GM18868 (cell line): ENCODE data around the gene SCAMP5.
A peak's percentile ranks its signal among the peaks of the same experiment; 100 is the strongest.

Experiments used
- ATAC-seq: cut with Tn5 transposase; IDR thresholded peaks from one replicate; pipeline ENCODE4 v1.9.1; 2021; ENCODE audit warnings: mild to moderate bottlenecking, moderate library complexity; ENCODE audit not compliant: unreplicated experiment

Gene SCAMP5, protein sequence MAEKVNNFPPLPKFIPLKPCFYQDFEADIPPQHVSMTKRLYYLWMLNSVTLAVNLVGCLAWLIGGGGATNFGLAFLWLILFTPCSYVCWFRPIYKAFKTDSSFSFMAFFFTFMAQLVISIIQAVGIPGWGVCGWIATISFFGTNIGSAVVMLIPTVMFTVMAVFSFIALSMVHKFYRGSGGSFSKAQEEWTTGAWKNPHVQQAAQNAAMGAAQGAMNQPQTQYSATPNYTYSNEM

DNA sequence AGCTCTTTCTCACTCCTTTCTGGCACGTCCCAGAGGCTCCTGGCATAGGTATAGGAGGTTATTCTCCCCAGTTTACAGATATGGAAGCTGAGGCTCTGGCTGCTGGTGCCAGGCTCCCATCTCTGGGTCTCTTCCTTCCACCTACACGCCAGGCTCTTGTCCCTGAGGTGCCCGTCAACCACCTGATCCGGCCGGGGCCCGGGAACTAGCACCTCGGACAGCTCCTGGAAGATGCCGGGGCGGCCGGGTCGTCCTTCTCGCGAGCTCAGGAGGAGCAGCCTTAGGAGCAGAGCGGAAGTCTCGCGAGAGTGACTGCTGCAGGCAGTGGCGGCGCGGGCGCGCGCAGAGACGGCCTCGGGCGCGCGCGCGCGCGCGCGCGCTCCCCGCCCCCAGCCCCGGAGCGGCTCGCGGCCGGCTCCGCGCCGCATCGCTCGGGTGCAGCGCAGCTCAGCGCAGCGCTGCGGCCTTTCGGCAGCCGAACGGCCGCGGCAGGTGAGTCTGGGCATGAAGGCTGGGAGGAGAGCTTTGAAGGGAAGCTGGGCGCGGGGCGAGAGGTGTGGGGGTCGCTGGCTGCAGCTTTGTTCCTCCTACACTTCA lies at the start of gene SCAMP5:
Gene SCAMP5, plus strand, starts transcription at position 382 of the 597 bp plus-strand sequence. CDS start 16,277 bp downstream, outside the sequence.
- ATAC-seq: peak; percentile 76

DNA sequence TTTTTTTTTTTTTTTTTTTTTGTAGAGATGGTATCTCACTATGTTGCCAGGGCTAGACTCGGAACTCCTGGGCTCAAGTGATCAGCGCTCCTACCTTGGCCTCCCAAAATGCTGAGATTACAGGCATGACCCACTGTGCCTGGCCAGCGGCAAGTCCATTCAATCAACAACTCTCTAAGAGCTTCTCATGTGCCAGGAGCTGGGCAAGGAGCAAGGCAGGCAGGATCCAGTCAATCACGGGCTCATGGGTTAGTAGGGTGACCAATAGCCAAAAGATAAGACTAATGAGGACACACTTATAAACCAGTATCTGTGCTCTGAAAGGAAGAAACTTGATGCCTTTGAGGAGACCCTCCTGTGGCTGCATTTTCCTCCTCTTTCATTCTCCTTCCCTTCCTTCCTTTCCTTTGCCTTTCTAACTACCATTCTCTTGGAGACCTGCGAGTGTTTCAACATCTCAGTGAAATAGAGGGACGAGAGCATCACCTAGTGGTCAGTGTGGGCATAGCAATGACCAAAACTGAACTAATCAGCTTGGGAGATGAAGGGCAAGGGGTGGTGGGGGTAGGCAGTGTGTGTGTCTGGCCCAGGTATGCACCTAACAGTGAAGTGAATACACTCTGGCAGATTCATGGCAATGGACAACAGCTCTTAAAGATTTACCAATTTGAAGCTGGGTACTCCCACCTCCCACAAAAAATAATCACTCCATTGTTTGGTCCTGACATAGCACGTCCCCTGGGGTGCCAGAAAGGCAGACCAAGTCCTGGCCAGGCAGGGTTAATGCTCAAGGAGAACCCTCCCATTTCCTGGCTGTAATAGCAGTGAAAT lies 45.1 kb upstream of the SCAMP5 start:
- ATAC-seq: no peak

DNA sequence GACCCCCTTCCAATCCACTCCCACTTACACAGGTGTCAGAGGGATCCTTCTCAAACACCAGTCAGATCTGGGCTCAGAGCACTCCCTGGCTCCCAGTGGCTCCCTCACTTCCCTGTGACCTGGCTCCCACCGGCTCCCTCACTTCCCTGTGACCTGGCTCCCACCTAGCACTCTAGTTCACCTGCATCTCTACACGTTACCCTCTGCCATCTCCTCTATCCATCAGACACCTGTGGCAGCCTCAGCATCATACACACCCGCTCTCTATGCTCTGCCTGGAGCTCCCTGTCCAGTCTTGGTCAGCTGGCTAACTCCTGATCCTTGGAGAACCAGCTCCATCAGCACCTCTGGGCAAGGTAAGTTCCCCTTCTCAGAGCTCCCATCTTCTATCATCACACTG lies 44.4 kb upstream of the SCAMP5 start:
- no peak for ATAC-seq

DNA sequence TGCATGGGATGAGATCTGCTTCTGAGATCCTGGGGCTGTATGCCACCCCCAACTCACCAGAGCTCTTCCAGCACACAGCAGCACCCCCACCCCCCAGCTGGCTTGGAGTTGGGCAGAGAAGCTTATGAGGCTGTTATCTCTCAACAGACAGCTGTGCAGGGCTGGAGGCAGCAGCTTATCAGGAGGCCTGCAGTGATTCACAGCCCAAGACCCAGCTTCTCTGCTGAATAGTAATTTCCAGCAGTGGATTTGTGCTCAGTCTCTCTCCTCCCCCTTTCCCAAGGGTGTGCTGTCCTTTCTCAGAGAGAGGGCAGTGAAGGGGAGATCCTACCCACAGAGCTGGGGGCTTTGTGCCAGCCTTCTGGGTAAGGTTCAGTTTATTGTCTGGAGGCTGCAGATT lies 40.8 kb upstream of the SCAMP5 start:
- ATAC-seq: no peak

DNA sequence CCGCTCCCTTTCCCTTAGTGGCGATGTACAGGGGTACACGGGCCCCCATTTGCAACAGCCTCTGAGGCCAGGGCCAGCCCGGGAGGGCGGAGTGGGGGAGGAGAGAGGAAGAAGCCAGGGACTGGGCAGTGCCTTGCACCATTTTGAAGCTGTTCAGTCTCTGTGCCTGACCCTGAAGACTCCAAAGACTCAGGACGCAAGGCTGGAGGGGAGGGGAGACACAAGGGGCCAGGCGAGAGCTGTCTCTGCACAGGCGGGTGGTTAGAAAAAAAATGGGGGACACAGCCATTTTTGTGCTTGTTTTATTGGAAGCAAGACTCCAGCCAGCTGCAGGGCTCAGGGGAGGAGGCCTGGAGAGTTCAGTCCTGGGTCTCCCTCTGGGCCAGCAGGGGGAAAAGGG lies 40.3 kb upstream of the SCAMP5 start:
- ATAC-seq: no peak

DNA sequence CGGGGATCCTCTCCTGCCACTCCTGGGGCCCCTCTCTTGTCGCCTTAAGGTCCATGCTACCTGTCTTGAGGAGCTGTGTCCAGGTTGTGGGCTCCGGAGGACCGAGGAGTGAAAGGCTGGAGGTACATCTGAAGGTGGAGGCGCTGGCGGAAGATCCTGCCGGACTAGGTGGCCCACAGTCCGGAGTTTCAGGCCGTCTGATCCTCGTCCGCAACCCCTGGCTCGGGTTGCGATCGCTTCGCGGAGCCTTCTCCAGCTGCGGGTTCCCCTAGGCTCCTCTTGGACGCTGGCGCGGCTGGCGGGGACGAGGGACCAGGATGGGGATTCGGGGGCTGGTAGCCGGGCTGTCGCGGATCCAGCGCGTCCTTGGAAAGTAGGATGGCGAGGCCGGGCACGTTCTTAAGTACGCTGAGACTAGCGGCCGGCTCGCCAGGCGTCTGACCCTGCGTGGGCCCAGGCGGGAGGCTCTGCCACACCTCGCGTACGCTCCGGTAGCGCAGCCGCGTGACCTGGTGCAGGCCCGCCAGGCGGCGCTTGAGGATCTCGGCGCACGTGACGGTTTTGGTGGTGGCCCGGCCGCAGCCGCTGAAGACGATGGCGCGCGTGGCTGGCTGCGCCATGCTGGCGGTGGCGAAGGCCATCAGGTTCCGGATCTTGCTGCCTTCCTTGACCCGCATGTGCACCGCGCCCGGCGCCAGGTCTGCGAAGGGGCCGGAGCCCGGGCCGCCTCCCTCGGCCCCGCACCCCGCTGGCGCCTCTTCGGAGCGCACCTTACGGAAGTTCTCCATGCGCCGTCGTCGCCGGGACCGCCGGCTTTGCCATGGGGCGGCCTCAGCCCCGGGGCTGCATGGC lies 39.3 kb upstream of the SCAMP5 start:
- peak; percentile 52 for ATAC-seq

DNA sequence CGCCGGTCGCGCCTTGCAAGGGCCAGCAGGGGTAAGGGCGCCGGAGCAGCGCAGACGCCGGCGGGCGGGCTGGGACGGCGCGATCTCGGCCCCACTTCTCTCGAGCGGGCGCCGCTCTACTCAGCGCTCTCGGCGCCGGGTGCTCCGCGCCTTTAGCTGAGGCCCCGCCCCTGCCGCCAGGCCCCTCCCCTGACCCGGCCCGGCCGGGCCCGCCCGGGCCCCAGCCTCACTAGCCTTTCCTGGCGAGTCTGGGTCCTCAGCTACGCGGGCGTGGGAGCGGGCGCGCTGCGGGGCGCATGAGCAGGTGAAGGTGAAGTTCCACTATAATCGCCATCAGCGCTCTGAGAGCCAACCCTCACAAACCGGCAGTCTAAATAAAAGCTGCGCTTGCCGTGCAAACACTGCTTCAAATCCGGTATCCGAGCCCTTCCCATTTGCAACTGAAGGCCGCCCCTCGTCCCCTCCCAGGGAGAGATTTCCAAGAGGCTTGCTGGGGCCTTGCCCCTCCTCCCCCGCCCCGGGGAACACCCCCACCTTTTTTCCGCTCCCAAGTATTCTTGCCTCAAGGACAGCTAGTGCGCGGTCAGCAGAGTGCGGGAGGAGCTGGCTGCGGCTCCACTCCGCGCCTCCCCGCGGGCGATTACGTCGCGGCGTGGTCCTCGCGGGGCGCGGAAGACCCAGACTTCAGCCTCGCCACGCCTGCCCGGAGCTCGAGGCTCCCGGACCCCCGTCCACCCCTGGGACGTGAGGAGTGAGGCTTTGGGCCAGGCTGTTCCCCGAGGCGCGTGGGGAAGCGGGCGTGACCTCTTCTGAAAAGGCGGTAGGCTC lies 38.5 kb upstream of the SCAMP5 start, which contains the start of gene RPP25:
Gene RPP25, minus strand, starts transcription at position 125 of the 828 bp plus-strand sequence. CDS start 189 bp downstream, outside the sequence.
- ATAC-seq: peak; percentile 79

DNA sequence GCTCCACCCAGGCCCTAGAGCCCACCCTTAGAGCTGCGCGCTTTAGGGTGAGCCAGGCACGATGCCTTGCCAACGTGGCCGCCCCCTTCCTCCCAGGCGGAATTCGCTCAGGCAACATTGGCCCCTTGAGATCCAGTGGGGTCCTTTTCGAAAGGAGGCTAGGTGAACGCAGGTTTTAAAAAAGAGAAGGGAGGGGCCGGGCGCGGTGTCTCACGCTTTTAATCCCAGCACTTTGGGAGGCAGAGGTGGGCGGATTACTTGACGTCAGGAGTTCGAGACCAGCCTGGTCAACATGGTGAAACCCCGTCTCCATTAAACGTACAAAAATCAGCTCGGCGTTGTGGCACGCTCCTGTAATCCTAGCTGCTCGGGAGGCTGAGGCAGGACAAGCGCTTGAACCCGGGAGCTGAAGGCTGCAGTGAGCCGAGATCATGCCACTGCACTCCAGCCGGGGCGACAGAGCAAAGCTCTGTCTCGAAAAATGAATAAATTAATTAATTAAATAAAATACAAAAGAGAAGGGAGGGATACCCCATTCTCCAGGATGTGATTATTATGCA lies 37.8 kb upstream of the SCAMP5 start:
- no peak for ATAC-seq

DNA sequence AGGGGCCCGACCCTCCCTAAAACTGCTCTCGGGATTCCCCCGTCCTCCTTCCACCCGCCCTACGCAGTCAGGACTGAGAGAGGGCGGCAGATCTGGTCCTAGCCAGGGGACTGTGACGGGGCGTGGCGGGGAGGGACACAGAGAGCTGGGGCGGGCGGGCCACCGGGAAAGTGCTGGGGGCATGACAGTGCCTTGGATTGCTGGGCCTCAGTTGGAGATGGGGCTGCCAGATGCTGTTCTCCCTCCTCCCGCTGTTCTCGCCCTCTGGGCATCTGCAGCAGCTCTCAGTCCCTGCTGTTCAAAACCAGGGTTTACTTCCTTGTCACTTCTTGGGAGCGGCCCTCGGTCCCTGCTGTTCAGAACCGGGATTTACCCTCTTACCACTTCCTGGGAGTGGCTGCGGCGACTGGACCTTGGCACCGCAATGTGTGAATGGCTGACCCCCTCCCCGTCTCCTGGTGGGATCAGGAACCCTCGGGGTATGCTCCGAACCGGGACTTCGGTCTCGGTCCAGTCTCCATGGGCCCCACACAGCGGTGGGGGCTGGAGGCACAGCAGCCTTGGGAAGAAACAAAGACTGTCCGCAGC lies 36.9 kb upstream of the SCAMP5 start:
- ATAC-seq: no peak

DNA sequence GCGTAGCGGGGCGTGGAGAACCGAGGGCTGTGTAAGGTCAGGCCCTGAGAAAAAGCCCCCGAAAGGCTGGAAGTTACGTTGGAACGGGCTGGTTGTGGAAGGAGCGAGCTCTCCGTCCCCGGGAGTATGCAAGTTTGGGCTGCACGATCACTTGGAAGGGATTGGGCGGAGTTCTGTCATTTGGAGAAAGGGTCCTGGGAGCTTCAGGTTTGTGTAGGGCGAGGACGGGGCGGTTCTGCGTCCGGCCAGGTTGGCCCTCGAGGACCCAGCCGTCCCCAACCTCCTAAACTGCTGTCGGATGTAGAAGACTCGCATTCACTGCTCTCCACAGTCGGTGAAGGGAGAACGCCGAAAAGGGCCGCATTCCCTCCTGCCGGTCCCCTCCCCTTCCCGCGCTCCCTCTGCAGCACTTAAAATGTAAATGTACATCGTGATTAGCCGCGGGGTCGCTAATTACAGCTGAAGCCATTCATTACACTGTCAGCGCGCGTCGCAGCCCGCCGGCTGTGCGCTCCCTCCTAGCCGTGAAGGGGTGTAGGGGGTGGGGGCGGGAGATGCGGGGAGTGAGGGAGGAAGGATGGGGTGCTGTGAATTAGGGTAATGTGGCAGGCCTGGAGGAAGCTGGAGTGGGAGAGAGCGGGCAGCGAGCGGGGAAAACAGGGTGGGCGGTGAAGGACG lies 36.3 kb upstream of the SCAMP5 start:
- ATAC-seq: no peak

DNA sequence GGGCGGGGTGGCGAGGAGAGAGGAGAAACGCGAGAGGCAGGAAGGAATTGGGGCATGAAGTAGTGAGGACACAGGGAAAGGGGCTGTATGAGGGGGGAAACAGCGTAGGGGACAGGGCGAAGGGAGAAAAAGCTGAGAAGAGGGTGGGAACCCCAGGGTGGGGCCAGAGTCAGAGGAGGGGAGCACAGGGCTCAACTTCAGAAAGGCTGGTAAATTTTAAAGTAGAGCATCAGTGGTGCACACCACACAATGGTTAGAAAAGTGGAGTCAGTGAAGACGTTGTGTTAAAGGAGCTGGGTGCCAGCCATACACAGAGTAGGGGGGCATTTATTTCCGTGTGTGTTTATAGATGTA lies 35.8 kb upstream of the SCAMP5 start:
- no peak for ATAC-seq

DNA sequence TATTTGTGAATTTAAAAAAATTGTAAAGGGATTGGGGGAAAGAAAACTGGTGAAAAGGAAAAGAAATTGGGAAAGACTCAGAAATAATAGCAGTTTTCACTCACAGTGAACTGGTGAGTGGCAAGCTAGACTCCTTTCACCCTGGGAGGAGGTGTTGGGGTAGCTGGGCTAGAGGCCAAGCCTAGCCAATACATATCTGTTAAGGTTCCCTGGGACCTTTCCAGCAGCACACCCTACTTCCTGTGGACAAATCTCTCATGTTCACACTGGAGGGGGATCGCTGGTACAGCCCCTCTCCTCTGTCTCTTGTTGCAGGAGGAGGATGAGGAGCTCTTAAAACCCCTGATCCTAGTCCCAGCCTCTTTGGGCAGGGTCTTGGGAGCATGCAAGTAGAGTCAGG lies 35.1 kb upstream of the SCAMP5 start:
- no peak for ATAC-seq

DNA sequence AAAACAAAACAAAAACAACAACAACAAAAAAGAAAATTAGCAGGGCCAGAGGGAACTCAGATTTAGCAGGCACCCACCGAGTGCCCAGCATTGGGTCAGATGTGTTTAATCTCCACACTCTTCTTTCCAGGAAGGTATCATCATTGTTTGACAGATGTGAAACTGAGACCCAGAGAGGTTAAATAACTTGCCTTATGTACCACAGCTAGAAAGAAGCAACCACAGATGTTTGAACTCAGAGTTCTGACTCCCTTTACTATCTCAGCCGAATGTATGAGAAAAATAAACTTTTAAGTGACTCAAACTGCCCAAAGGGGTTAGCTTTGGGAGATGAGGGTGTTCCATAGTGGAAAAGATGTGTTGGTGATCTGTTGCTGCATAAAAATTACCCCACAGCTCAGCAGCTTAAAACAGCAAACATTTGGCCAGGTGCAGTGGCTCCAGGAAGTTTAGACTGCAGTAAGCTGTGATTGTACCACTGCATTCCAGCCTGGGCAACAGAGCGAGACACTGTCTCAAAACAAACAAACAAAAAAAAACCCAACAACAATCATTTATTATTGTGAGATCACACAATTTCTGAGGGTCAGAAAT lies 34.3 kb upstream of the SCAMP5 start:
- ATAC-seq: no peak

DNA sequence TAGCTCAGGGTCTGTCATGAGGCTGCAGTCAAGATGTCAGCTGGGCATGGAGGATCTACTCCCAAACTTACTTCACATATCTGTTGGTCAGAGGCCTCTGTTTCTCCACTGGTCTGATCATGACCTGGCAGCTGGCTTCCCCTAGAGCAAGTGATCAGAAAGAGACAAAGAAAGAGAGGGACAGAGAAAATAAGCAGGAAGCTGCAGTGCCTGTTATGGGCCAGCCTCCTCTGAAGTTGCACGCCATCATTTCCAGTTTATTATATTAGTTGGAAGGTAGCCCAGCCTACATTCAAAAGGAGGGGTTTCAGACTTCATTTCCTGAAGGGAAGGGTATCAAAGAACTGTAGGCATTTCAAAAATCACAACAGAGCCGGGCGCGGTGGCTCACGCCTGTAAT lies 33.7 kb upstream of the SCAMP5 start:
- no peak for ATAC-seq

DNA sequence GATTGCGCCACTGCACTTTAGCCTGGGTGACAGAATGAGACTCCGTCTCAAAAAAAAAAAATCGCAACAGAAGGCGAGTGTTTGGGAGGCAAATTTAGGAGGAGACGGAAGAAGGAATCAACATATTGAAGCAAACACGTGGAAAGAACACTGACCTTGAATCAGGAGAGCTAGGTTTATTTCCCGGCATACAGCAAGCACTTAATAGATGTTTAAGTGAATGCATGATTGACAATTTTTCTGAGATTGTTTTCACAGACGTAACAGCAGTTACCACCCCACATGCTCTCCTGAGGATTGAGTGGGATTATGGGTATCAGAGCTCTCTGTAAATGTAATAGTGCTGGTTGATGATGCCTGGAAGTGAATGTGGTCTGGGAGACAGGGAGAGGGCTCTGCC lies 33.1 kb upstream of the SCAMP5 start:
- no peak for ATAC-seq

DNA sequence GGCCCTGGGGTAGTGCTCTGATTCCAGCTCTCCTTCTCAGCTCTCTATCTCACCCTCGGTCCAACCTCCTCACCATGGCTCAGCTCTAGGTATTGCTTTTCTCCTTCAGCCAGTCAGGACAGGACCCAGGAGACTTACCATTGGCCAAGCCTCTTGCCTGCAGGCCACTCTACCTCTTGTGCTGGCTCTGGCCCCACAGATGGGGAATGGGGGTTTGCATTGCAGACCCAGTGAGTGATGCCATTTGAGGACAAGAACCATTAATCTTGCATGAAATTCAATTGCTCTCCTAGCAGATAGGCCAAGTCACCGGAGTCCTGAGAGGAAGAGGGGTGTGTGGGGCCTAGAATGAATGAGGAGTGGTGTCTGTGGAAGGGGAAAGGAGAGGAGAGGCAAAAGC lies 32.7 kb upstream of the SCAMP5 start:
- no peak for ATAC-seq

DNA sequence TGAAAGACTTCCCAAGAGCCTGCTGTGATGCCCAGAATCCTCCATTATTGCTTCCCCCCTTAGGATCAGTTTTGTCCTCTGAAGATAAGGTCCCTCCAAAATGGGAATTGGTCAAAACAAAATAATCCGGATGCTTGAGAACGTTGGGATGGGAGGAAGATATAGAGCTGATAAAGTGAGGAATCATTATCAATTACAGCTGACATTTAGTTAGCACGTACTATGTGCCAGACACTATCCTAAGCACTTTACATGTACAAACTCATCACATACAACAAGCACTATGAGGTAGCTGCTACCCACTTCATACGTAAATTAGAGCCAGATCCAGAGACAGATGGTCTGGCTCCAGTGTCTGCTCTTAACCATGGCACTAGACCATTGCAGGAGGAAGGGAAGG lies 32.1 kb upstream of the SCAMP5 start:
- ATAC-seq: no peak

DNA sequence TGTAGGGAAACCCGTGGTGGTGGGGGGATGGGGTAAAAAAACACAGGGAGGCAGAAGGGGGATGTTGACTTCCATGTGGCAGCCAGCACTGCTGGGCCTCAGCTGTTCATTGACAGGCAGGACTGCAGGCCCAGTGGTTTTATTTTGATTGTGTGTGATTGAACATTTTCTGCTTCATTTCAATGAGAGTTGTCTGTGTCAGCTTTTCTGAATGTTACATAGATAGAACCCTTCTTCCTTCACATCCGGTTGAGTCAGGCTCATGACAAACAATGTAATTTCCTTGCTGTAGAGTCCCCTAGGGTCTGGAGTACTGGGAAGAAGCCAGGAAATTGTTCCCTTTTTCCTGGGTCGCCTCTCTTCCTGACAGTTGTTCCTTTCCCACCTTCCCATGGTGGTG lies 30.6 kb upstream of the SCAMP5 start:
- ATAC-seq: no peak

DNA sequence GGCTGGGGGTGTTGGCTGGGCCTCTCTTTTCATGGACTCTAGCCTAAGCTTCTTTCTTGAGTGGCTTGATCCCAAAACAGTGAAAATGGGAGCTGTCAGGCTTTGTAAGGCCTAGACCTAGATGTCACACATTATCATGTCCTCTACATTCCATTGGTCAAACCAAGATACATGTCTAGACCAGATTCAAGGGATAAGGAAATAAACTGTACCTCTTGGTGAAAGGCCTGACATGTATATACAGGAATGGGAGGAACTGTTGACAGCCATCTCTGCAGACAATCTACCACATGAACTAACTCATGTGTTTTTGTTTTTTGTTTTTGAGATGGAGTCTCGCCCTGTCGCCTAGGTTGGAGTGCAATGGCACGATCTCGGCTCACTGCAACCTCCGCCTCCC lies 27.7 kb upstream of the SCAMP5 start:
- no peak for ATAC-seq
